Neural cell (in vitro differentiated cells): ENCODE results near the gene SPRR2F. TPM values are rescaled to one million over a fixed set of nuclear protein-coding genes. Genes with fewer than 3 reads are reported as not detected.

ENCODE experiments used
- H2AFZ ChIP-seq: fragments of 200-600, 300-800 bp; sonication (generic), shearing (Covaris generic); 2 replicates; pipeline ENCODE4 v1.6.0; 2014; ENCODE audit warnings: low read depth, mild to moderate bottlenecking, antibody characterized with exemption, low read length, moderate library complexity
- H3F3A ChIP-seq: fragments of 200-600 bp; shearing (Covaris generic); 2 replicates; pipeline ENCODE4 v1.6.1; 2016; ENCODE audit warnings: mild to moderate bottlenecking, moderate library complexity, mixed read lengths, antibody characterized with exemption, low read length; ENCODE audit not compliant: insufficient read depth, poor library complexity, severe bottlenecking
- H3K27ac ChIP-seq: fragments of 200-600, 300-800 bp; sonication (generic), shearing (Covaris generic); 2 replicates; pipeline ENCODE4 v1.5.1; 2014; ENCODE audit warnings: mild to moderate bottlenecking, low read length, moderate library complexity
- H3K27me3 ChIP-seq: fragments of 300-800, 200-600 bp; sonication (generic), shearing (Covaris generic); 2 replicates; pipeline ENCODE4 v1.6.0; 2014; ENCODE audit warnings: mild to moderate bottlenecking, low read depth, low read length, moderate library complexity; ENCODE audit not compliant: insufficient read depth
- H3K36me3 ChIP-seq: fragments of 300-800, 200-600 bp; sonication (generic), shearing (Covaris generic); 2 replicates; pipeline ENCODE4 v1.5.1; 2014; ENCODE audit warnings: mild to moderate bottlenecking, antibody characterized with exemption, low read length, moderate library complexity; ENCODE audit not compliant: insufficient read depth
- H3K4me2 ChIP-seq: fragments of 300-800, 200-600 bp; sonication (generic), shearing (Covaris generic); 2 replicates; pipeline ENCODE4 v1.6.0; 2014; ENCODE audit warnings: mild to moderate bottlenecking, low read length
- H3K4me3 ChIP-seq: fragments of 300-800, 200-600 bp; sonication (generic), shearing (Covaris generic); 2 replicates; pipeline ENCODE4 v1.5.1; 2014; ENCODE audit warnings: mild to moderate bottlenecking, low read length, moderate library complexity
- H3K79me2 ChIP-seq: fragments of 200-600 bp; shearing (Covaris generic); replicated peaks from 2 replicates; pipeline ENCODE4 v1.6.0; 2014; ENCODE audit warnings: mild to moderate bottlenecking, low read length, moderate library complexity; ENCODE audit not compliant: insufficient read depth
- H3K9ac ChIP-seq: fragments of 300-800, 200-600 bp; sonication (generic), shearing (Covaris generic); 2 replicates; pipeline ENCODE4 v1.6.1; 2016; ENCODE audit warnings: mild to moderate bottlenecking, low read length, mixed read lengths
- H3K9me2 ChIP-seq: fragments of 200-600 bp; shearing (Covaris generic); 2 replicates; pipeline ENCODE4 v1.6.1; 2016; ENCODE audit warnings: mild to moderate bottlenecking, low read length, mixed read lengths; ENCODE audit not compliant: insufficient read depth
- H3K9me3 ChIP-seq: fragments of 200-600, 300-800 bp; sonication (generic), shearing (Covaris generic); 2 replicates; pipeline ENCODE4 v1.6.1; 2016; ENCODE audit warnings: mild to moderate bottlenecking, mixed run types, low read length, moderate library complexity, mixed read lengths
- H4K20me1 ChIP-seq: fragments of 200-600 bp; shearing (Covaris generic); 2 replicates; pipeline ENCODE4 v1.6.1; 2016; ENCODE audit warnings: mild to moderate bottlenecking, mixed run types; ENCODE audit not compliant: insufficient read depth
- CTCF ChIP-seq: fragments of 450-650 bp; IDR thresholded peaks from 2 replicates; pipeline ENCODE4 v1.5.1; 2014; ENCODE audit warnings: antibody characterized with exemption, mild to moderate bottlenecking, moderate library complexity; ENCODE audit not compliant: poor library complexity, severe bottlenecking
- EP300 ChIP-seq: fragments of 450-650 bp; conservative IDR thresholded peaks from 2 replicates; pipeline ENCODE4 v1.6.1; 2014; ENCODE audit warnings: antibody characterized with exemption, mild to moderate bottlenecking, moderate library complexity; ENCODE audit not compliant: poor library complexity, severe bottlenecking
- EZH2 ChIP-seq: fragments of 200-600, 300-800 bp; shearing (Covaris generic), sonication (generic); IDR thresholded peaks from 2 replicates; pipeline ENCODE4 v1.6.1; 2014; ENCODE audit warnings: antibody characterized with exemption, low read length, borderline replicate concordance, mild to moderate bottlenecking; ENCODE audit not compliant: insufficient read depth, poor library complexity, severe bottlenecking
- MXI1 ChIP-seq: fragments of 450-650 bp; conservative IDR thresholded peaks from 2 replicates; pipeline ENCODE4 v1.6.1; 2014; ENCODE audit warnings: antibody characterized with exemption, mild to moderate bottlenecking; ENCODE audit not compliant: poor library complexity, severe bottlenecking
- POLR2AphosphoS5 ChIP-seq: IDR thresholded peaks from 2 replicates; pipeline ENCODE4 v1.6.1; 2012
- RAD21 ChIP-seq: fragments of 450-650 bp; conservative IDR thresholded peaks from 2 replicates; pipeline ENCODE4 v1.6.1; 2014; ENCODE audit warnings: antibody characterized with exemption, mild to moderate bottlenecking, moderate library complexity
- REST ChIP-seq: IDR thresholded peaks from 2 replicates; pipeline ENCODE4 v1.6.1; 2012; ENCODE audit warnings: borderline replicate concordance
- SMC3 ChIP-seq: fragments of 450-650 bp; conservative IDR thresholded peaks from 2 replicates; pipeline ENCODE4 v1.6.1; 2014; ENCODE audit warnings: antibody characterized with exemption, mild to moderate bottlenecking, moderate library complexity; ENCODE audit not compliant: poor library complexity
- TAF1 ChIP-seq: IDR thresholded peaks from 2 replicates; pipeline ENCODE4 v1.6.1; 2012; ENCODE audit warnings: low read depth
- polyA plus RNA-seq: library from polyadenylated mRNA; depleted of rRNA; stranded (reverse); fragments of >200 nt; gene quantifications from 2 replicates; pipeline ENCODE4 v1.2.3, GENCODE V29; 2014

The SPRR2F gene
- polyA plus RNA-seq, 1 donor from 2014 or later: not detected

- Histone ChIP-seq H3K9me3 (no peaks in the 10 kb centered on the region), H3K9me2 (no peaks in the 10 kb centered on the region), H3K27ac (no peak overlapping the region), H3K4me3 (no peak overlapping the region), H3K79me2 (no peaks in the 10 kb centered on the region), H3K9ac (no peak overlapping the region), H3K36me3 (no peaks in the 10 kb centered on the region), H3K4me2 (no peak overlapping the region), H3K27me3 (no peaks in the 10 kb centered on the region), H2AFZ (no peak overlapping the region), H4K20me1 (no peaks in the 10 kb centered on the region), H3F3A (no peaks in the 10 kb centered on the region)
- TF ChIP-seq EZH2 (no peak), TAF1 (no peak), RAD21 (no peak)
Measured at GRCh38 chr1:153081736-153082135, 31.6 kb downstream of the SPRR2F start.

- no peaks in the 10 kb centered on the region for H3K9me2 ChIP-seq
- H4K20me1 ChIP-seq: no peaks in the 10 kb centered on the region
- H3K79me2 ChIP-seq: no peaks in the 10 kb centered on the region
- TF ChIP-seq EP300: no peak
- TF ChIP-seq RAD21: no peak
- no peak for TF ChIP-seq MXI1
- TF ChIP-seq CTCF: no peak
- TF ChIP-seq TAF1: no peak
- TF ChIP-seq REST: no peak
- no peak for TF ChIP-seq POLR2AphosphoS5
- no peak for TF ChIP-seq SMC3
- no peak for TF ChIP-seq EZH2
- H3K9ac ChIP-seq: no peak overlapping the region
- H3K9me3 ChIP-seq: no peaks in the 10 kb centered on the region
- H3K27me3 ChIP-seq: no peaks in the 10 kb centered on the region
- H2AFZ ChIP-seq: no peak overlapping the region
- no peak overlapping the region for H3K27ac ChIP-seq
- H3K36me3 ChIP-seq: no peaks in the 10 kb centered on the region
- no peaks in the 10 kb centered on the region for H3F3A ChIP-seq
- no peak overlapping the region for H3K4me3 ChIP-seq
- no peak overlapping the region for H3K4me2 ChIP-seq
Measured at GRCh38 chr1:153072806-153073726, 40.2 kb downstream of the SPRR2F start.
